Thoracic aorta (tissue), 2 donors: ENCODE measurements around the gene LPCAT3. TPM values are rescaled to one million over a fixed set of nuclear protein-coding genes. Genes with fewer than 3 reads are reported as not detected.
A peak's percentile ranks its signal among the peaks of the same experiment; 100 is the strongest.

Experiments used
- ATAC-seq: fragments of 150-250 bp; one replicate; pipeline ENCODE4 v1.8.0; 2017; ENCODE audit warnings: low read depth; ENCODE audit not compliant: insufficient number of reproducible peaks, low FRiP score
- DNase-seq: peaks from one replicate; pipeline ENCODE4 v3.0.0-alpha.2; 2020; ENCODE audit warnings: low spot score
- H3K27ac ChIP-seq, 2 donors: fragments of 200-600 bp; sonication (generic); 1 replicate in 1 of 2; 2 replicates in 1 of 2; pipeline ENCODE4 v1.5.1; 2016; ENCODE audit warnings: mild to moderate bottlenecking in 2 of 2, moderate library complexity in 2 of 2
- H3K27me3 ChIP-seq: fragments of 200-600 bp; sonication (generic); replicated peaks from 2 replicates; pipeline ENCODE4 v1.6.0; 2016; ENCODE audit warnings: mild to moderate bottlenecking; ENCODE audit not compliant: insufficient read depth
- H3K36me3 ChIP-seq: fragments of 200-600 bp; sonication (generic); one replicate; pipeline ENCODE4 v1.5.1; 2016
- H3K4me1 ChIP-seq, 2 donors: fragments of 200-600 bp; sonication (generic); 1 replicate in 1 of 2; 2 replicates in 1 of 2; pipeline versions ENCODE4 v1.5.1 to v1.6.0; 2016; ENCODE audit warnings: low read depth in 2 of 2, mild to moderate bottlenecking in 1 of 2; ENCODE audit not compliant: control insufficient read depth in 1 of 2
- H3K4me3 ChIP-seq: fragments of 200-600 bp; sonication (generic); 2 replicates; pipeline ENCODE4 v1.5.1; 2016; ENCODE audit warnings: mild to moderate bottlenecking
- H3K9me3 ChIP-seq: fragments of 200-600 bp; sonication (generic); 2 replicates; pipeline ENCODE4 v1.5.1; 2016
- CTCF ChIP-seq: fragments of 200-600 bp; sonication (generic); IDR thresholded peaks from one replicate; pipeline ENCODE4 v1.5.1; 2019; ENCODE audit warnings: antibody characterized with exemption
- total RNA-seq, 2 donors: library from RNA; depleted of rRNA; stranded (reverse); fragments of >200 nt; gene quantifications; one replicate each; pipeline versions ENCODE4 v1.1.0 to v1.2.3, GENCODE V29; 2016

Gene LPCAT3
- total RNA-seq, 2 donors from 2014 or later = 40.5 to 51.9 TPM

- ATAC-seq (no peak), DNase-seq (no peak)
- Histone ChIP-seq H3K9me3 (no peaks in the 10 kb centered on the region), H3K36me3 (no peaks in the 10 kb centered on the region), H3K4me3 (peak overlapping the region; percentile 66), H3K27ac (no peak overlapping the region), H3K27me3 (no peaks in the 10 kb centered on the region), H3K4me1 (peaks cover 5% of the 10 kb centered on the region in 2 donors)
- no peak for TF ChIP-seq CTCF
These were observed 63.8 kb downstream of the LPCAT3 start for GRCh38 chr12:6954316-6955107.

GRCh38 chr12:6953442-6954315 is 64.6 kb downstream of the LPCAT3 start:
- ATAC-seq (no peak), DNase-seq (no peak)
- peaks cover 5% of the 10 kb centered on the region in 2 donors for H3K4me1 ChIP-seq
- H3K27ac ChIP-seq = peak overlapping the region in 1 of 2 donors; percentile 51
- no peaks in the 10 kb centered on the region for H3K27me3 ChIP-seq
- peak overlapping the region; percentile 66 for H3K4me3 ChIP-seq
- no peaks in the 10 kb centered on the region for H3K36me3 ChIP-seq
- H3K9me3 ChIP-seq = no peaks in the 10 kb centered on the region
- TF ChIP-seq CTCF = no peak

- H3K4me3 ChIP-seq = peak overlapping the region; percentile 66
- DNase-seq = no peak
These were observed 65.3 kb downstream of the LPCAT3 start for GRCh38 chr12:6952863-6953441.

GRCh38 chr12:6952121-6952862 is 66.0 kb downstream of the LPCAT3 start:
- peak overlapping the region; percentile 66 for H3K4me3 ChIP-seq

More at GRCh38 chr12:6952863-6953441, 65.3 kb downstream of the LPCAT3 start:
- no peak for ATAC-seq
- H3K36me3 ChIP-seq = no peaks in the 10 kb centered on the region
- no peaks in the 10 kb centered on the region for H3K27me3 ChIP-seq
- TF ChIP-seq CTCF = no peak
- H3K27ac ChIP-seq = peak overlapping the region in 1 of 2 donors; percentile 51
- peaks cover 2 to 5% of the 10 kb centered on the region in 2 donors for H3K4me1 ChIP-seq
- no peaks in the 10 kb centered on the region for H3K9me3 ChIP-seq

More at GRCh38 chr12:6952121-6952862, 66.0 kb downstream of the LPCAT3 start:
- H3K4me1 ChIP-seq = peaks cover 2 to 5% of the 10 kb centered on the region in 2 donors
- no peak for DNase-seq
- no peak for ATAC-seq
- H3K27me3 ChIP-seq = no peaks in the 10 kb centered on the region
- no peaks in the 10 kb centered on the region for H3K36me3 ChIP-seq
- no peak overlapping the region for H3K27ac ChIP-seq
- TF ChIP-seq CTCF = no peak
- H3K9me3 ChIP-seq = no peaks in the 10 kb centered on the region
